Skeletal muscle tissue (tissue), 4 donors: ENCODE measurements around the gene MPHOSPH8. TPM values are rescaled to one million over a fixed set of nuclear protein-coding genes. Genes with fewer than 3 reads are reported as not detected.

Experiments
- H3K27ac ChIP-seq: one replicate; pipeline ENCODE4 v1.7.0; 2013; ENCODE audit warnings: mild to moderate bottlenecking, low read depth, low read length, inconsistent platforms
- H3K27me3 ChIP-seq, 3 donors: one replicate each; pipeline ENCODE4 v1.7.0; 2013; ENCODE audit warnings: low read length in 3 of 3; ENCODE audit not compliant: control insufficient read depth in 3 of 3, insufficient read depth in 3 of 3
- H3K36me3 ChIP-seq, 3 donors: one replicate each; pipeline ENCODE4 v1.7.0; 2013; ENCODE audit warnings: low read length in 3 of 3; ENCODE audit not compliant: control insufficient read depth in 3 of 3, insufficient read depth in 3 of 3
- H3K4me1 ChIP-seq, 3 donors: one replicate each; pipeline ENCODE4 v1.7.0; 2013; ENCODE audit warnings: low read length in 3 of 3, mild to moderate bottlenecking in 3 of 3; ENCODE audit not compliant: control insufficient read depth in 3 of 3, insufficient read depth in 3 of 3
- H3K4me3 ChIP-seq, 3 donors: one replicate each; pipeline ENCODE4 v1.7.0; 2013; ENCODE audit warnings: low read length in 3 of 3
- H3K9ac ChIP-seq, 3 donors: one replicate each; pipeline ENCODE4 v1.7.0; 2013; ENCODE audit warnings: low read length in 3 of 3, mild to moderate bottlenecking in 3 of 3, moderate library complexity in 2 of 3, low read depth in 1 of 3
- H3K9me3 ChIP-seq, 3 donors: one replicate each; pipeline ENCODE4 v1.7.0; 2013; ENCODE audit warnings: low read length in 3 of 3; ENCODE audit not compliant: control insufficient read depth in 3 of 3
- total RNA-seq: library from RNA; depleted of rRNA; stranded (reverse); fragments of >200 nt; gene quantifications from one replicate; pipeline ENCODE4 v1.2.3, GENCODE V29; 2014
- donor health status: Osteomylitis.

The MPHOSPH8 gene
- total RNA-seq, 1 donor from 2014 or later, result 7.8 TPM

DNA sequence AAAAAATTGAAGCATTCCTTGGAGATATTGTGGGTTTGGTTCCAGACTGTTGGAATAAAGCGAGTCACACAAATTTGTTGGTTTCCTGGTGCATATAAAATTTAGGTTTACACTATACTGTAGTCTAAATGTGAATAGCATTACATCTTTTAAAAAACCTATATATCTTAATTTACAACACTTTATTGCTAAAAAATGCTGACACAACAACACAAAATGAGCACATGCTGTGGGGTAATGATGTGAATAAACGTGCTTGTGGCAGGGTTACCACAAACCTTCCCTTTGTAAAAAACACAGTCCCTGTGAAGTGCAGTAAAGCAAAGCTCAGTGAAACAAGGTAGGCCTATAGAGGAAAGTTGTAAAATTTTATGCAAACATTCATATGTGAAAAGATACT lies 27.7 kb downstream of the MPHOSPH8 start:
- no peaks in the 10 kb centered on the region for H3K9me3 ChIP-seq
- H3K27ac ChIP-seq, result no peak overlapping the region
- H3K27me3 ChIP-seq, result no peaks in the 10 kb centered on the region
- no peak overlapping the region for H3K4me3 ChIP-seq
- peaks cover 48 to 50% (median 49%) of the 10 kb centered on the region in 3 donors for H3K36me3 ChIP-seq
- H3K9ac ChIP-seq, result no peak overlapping the region
- no peaks in the 10 kb centered on the region for H3K4me1 ChIP-seq

DNA sequence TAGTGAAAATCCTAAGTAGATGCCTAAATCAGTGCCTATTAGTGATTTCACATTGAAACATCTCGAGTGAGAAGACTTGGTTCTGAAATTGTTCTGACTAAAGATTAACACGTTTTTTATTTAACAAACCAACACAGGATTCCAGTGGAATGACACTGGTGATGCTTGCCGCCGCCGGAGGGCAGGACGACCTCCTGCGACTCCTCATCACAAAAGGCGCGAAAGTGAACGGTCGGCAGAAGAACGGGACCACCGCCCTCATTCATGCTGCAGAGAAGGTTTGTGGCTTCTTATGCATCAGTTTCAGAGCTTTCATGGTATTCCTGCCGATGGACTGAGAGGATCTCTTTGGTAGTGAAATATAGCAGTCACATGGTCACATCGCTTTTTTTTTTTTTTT lies 28.1 kb downstream of the MPHOSPH8 start:
- no peaks in the 10 kb centered on the region for H3K9me3 ChIP-seq
- H3K27ac ChIP-seq, result no peak overlapping the region
- H3K9ac ChIP-seq, result no peak overlapping the region
- H3K4me1 ChIP-seq, result no peaks in the 10 kb centered on the region
- H3K4me3 ChIP-seq, result no peak overlapping the region
- H3K27me3 ChIP-seq, result no peaks in the 10 kb centered on the region
- H3K36me3 ChIP-seq, result peaks cover 52 to 53% (median 52%) of the 10 kb centered on the region in 3 donors

DNA sequence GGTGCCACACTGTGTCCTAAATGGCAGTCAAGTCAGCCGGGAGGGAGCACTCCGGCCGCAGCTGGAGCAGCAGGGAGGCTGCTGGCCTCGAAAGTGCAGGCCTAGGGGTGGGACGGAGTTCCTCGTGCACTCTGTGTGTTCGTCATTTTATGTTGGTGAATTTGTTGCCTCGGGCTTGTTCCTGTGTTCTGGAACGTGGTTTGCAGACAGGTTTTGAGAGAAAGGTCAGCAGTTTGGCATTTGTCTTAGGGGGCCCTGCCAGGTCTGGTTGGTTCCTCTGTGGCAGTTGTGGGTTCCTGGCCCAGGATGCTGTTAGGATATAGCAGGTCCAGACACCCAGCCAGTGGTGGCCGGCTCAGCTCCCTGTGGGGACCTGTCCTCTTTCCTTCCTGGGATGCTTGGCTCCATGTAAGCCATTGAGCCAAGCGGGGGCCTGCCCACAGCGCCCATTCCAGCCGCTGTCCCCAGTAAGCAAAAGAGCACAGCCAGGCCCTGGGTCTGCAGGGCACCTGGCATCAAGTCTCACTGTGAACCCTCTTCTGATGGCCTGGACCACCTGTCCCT lies 30.0 kb downstream of the MPHOSPH8 start:
- no peak overlapping the region for H3K4me3 ChIP-seq
- no peak overlapping the region for H3K9ac ChIP-seq
- no peaks in the 10 kb centered on the region for H3K9me3 ChIP-seq
- H3K36me3 ChIP-seq, result peaks cover 56 to 66% (median 63%) of the 10 kb centered on the region in 3 donors
- H3K27me3 ChIP-seq, result no peaks in the 10 kb centered on the region
- no peaks in the 10 kb centered on the region for H3K4me1 ChIP-seq
- H3K27ac ChIP-seq, result no peak overlapping the region

DNA sequence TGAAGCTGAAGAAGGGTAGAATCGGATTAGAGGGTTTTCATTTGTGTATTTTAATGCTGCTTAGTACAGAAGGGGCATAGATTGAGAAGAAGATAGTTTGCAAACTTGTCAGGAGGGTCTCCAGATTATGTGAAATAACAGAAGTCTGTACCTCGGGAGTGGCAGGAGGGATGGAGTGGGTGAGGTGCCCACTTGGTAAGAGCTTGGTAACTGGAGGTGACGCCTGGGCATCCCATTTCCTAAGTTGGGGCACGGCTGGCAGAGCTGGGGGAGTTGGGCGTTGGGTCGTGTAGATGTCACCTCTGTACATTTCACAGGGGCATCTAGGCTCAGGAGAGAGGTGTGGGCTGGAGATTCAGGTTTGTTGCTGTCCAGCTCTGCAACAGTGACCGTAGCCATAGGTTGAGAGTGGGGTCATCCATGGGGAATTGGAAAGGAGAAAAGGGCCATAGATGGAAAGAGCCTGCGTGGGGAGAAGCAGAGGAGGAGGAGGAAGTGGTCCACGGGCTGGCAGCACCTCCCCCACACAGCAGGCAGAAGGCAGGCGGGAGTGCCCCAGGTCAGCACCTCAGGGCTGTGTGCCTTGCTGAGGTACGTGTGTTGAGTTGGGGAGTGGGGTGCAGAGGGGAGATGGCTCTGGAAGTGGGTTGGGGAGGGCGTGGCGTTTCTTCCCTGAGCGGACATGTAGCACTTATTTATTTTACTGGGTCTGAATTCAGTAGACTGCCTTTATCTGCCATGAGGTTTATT lies 31.2 kb downstream of the MPHOSPH8 start:
- H3K27me3 ChIP-seq, result no peaks in the 10 kb centered on the region
- no peaks in the 10 kb centered on the region for H3K9me3 ChIP-seq
- H3K36me3 ChIP-seq, result peaks cover 60 to 70% (median 68%) of the 10 kb centered on the region in 3 donors
- no peak overlapping the region for H3K9ac ChIP-seq
- no peak overlapping the region for H3K4me3 ChIP-seq
- H3K27ac ChIP-seq, result no peak overlapping the region
- H3K4me1 ChIP-seq, result no peaks in the 10 kb centered on the region

DNA sequence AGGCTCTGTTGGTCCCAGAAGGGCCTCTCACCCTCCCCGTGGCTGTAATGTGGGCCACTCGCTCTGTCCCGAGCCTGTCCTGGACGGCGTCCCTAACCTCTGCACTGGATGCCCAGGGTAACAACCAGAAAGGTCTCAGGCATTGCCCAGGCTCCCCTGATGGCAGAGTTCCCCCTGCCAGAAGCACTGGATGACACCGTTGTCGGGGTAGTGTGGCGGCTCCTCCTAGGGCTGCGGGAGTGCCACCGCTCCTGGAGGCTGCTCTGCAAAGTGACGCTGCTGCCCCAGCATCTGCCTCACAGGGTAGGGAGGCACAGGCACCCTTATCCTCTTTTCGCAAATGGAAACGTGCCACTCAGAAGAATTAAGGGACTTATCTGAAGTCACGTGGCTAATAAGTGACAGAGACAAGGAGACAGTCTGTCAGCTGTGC lies 32.0 kb downstream of the MPHOSPH8 start:
- Histone ChIP-seq H3K9ac (no peak overlapping the region), H3K36me3 (peaks cover 65 to 76% (median 75%) of the 10 kb centered on the region in 3 donors), H3K4me1 (no peaks in the 10 kb centered on the region), H3K27ac (no peak overlapping the region), H3K27me3 (no peaks in the 10 kb centered on the region), H3K4me3 (no peak overlapping the region), H3K9me3 (no peaks in the 10 kb centered on the region)

DNA sequence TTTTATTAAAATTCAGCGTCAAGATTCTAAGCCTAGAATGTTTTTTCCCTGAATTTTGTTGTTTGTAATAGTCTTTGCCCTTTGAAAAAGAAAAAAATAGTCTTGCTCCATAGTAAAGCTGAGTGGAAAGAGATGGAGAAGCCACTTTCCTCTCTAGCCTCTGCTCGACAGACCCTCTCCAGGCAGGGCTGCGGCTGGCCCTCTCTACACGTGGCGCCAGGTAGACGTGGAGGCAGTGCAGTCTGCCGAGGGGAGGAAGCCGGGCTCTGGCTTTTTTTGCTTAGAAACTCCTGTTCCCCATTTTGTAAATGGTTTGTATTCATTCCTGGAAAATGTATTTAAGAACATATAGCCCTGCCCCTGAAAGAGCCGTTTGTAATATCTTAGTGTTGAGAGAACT lies 35.3 kb downstream of the MPHOSPH8 start:
- H3K27me3 ChIP-seq, result no peaks in the 10 kb centered on the region
- no peak overlapping the region for H3K27ac ChIP-seq
- H3K4me3 ChIP-seq, result no peak overlapping the region
- no peaks in the 10 kb centered on the region for H3K4me1 ChIP-seq
- peaks cover 55 to 81% (median 66%) of the 10 kb centered on the region in 3 donors for H3K36me3 ChIP-seq
- no peaks in the 10 kb centered on the region for H3K9me3 ChIP-seq
- no peak overlapping the region for H3K9ac ChIP-seq

DNA sequence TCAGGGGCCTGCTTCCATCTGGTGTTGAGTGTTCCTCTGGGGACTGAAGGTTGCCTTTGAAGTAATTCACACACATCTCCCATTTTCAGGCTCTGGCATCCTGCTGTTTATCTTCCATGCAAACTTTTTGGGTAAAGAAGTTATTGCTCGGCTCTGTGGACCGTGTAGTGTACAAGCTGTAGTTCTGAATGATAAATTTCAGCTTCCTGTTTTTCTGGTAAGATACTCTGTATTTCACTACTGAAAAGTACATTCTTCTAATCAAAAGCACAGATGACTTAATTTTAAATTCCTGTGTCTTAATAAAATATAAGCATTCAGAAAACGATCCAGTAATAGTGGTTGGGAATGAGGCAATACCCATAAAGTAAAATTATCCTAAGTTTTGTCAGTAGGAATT lies 36.7 kb downstream of the MPHOSPH8 start:
- Histone ChIP-seq H3K27ac (no peak overlapping the region), H3K9me3 (no peaks in the 10 kb centered on the region), H3K36me3 (peaks cover 54 to 74% (median 71%) of the 10 kb centered on the region in 3 donors), H3K4me1 (no peaks in the 10 kb centered on the region), H3K27me3 (no peaks in the 10 kb centered on the region), H3K4me3 (no peak overlapping the region), H3K9ac (no peak overlapping the region)

DNA sequence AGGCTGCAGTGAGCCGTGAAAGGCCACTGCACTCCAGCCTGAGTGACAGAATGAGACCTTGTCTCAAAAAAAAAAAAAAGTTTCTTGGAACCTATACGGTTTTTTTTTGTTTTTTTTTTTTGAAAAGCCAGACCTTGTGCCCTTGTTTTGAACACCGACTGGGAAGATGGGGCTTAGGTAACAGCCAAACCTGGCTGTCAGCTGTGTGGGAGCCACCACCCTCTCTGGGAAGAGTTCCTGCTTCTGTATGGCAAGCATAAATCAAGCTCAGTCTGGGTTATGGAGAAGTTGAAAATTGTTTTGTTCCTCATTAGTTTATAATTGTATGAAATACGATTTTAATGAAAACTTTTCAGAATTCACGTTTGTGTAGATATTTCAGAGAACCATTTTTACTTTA lies 39.5 kb downstream of the MPHOSPH8 start:
- Histone ChIP-seq H3K4me3 (no peak overlapping the region), H3K36me3 (peaks cover 34 to 58% (median 51%) of the 10 kb centered on the region in 3 donors), H3K27ac (no peak overlapping the region), H3K4me1 (no peaks in the 10 kb centered on the region), H3K9me3 (no peaks in the 10 kb centered on the region), H3K9ac (no peak overlapping the region), H3K27me3 (no peaks in the 10 kb centered on the region)

DNA sequence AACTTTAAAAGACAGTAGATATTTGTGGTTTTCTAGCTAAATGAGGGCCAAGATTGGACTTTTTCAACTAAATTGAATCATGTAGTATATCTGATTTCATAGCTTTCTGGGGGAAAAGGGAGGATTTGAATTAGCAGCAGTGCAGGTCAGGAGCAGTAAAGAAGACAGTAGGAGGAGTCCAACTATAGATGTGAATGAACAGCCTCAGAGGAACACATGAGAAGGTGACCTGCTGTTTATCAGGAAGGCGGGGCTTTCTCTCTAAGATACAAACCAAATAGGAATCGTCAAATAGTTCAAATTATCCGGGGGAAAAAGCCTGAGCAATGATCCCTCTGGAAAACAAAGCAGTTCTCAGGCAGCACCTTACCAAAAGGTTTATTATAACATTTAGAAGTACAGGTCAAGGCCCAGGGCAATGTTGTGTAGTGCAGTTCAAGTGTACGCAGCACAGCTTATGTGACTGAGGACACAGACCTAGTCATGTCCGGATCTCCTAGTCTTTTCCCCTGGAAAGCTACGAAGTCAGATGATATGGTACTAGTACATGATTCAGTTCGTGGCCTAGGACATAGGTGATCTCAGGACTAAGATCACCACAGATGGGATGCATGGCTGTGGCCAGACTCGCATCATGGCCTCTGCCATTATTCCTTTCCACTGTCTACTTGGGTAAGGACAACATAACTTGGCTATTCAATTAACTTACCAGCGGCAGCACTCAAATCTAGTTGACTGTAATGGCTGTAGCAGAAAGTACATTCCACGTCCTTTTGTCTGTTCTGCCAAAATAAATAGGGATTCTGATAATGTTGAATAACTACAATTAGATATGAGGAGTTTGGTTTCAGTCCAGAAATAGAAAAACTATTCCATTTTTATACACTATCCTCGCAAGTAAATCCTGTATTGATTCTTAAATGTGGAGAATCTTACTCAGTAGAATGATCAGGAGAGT lies 40.3 kb downstream of the MPHOSPH8 start:
- H3K9me3 ChIP-seq, result no peaks in the 10 kb centered on the region
- peaks cover 30 to 52% (median 44%) of the 10 kb centered on the region in 3 donors for H3K36me3 ChIP-seq
- H3K4me3 ChIP-seq, result no peak overlapping the region
- no peaks in the 10 kb centered on the region for H3K27me3 ChIP-seq
- no peaks in the 10 kb centered on the region for H3K4me1 ChIP-seq
- H3K27ac ChIP-seq, result no peak overlapping the region
- no peak overlapping the region for H3K9ac ChIP-seq
